Heart right ventricle (tissue), 16 donors: ENCODE measurements around the gene KCNJ6. TPM values are rescaled to one million over a fixed set of nuclear protein-coding genes. Genes with fewer than 3 reads are reported as not detected.

Experiments
- ATAC-seq, 8 donors: fragments of 200-7000 bp; cut with Tn5 transposase; one replicate each; pipeline ENCODE4 v1.9.1; 2020; ENCODE audit warnings: mild to moderate bottlenecking in 8 of 8, moderate library complexity in 8 of 8, moderate number of reproducible peaks in 1 of 8
- DNase-seq, 2 donors: peaks; one replicate each; pipeline ENCODE4 v3.0.0-alpha.2; 2020
- H3K27ac ChIP-seq, 10 donors: fragments of 200-600 bp; sonication (generic) in 2 of 10; one replicate each; pipeline versions ENCODE4 v1.5.0 to v1.8.0; 2020 to 2022; ENCODE audit warnings: mild to moderate bottlenecking in 3 of 10
- H3K27me3 ChIP-seq, 7 donors: fragments of 200-600 bp; one replicate each; pipeline ENCODE4 v1.8.0; 2021 to 2022; ENCODE audit warnings: mild to moderate bottlenecking in 2 of 7
- H3K36me3 ChIP-seq, 9 donors: fragments of 200-600 bp; sonication (generic) in 1 of 9; one replicate each; pipeline versions ENCODE4 v1.5.0 to v1.8.0; 2020 to 2022; ENCODE audit warnings: mild to moderate bottlenecking in 2 of 9
- H3K4me1 ChIP-seq, 9 donors: fragments of 200-600 bp; sonication (generic) in 1 of 9; one replicate each; pipeline versions ENCODE4 v1.5.0 to v1.8.0; 2020 to 2022; ENCODE audit warnings: mild to moderate bottlenecking in 4 of 9
- H3K4me3 ChIP-seq, 10 donors: fragments of 200-600 bp; sonication (generic) in 2 of 10; one replicate each; pipeline versions ENCODE4 v1.5.0 to v1.8.0; 2020 to 2022; ENCODE audit warnings: mild to moderate bottlenecking in 7 of 10, moderate library complexity in 2 of 10
- H3K9me3 ChIP-seq, 11 donors: fragments of 200-600 bp in 10 of 11; sonication (generic) in 2 of 11; one replicate each; pipeline versions ENCODE4 v1.5.0 to v1.8.0; 2013 to 2022; ENCODE audit warnings: mild to moderate bottlenecking in 2 of 11, control low read depth in 1 of 11, moderate library complexity in 1 of 11
- CTCF ChIP-seq, 9 donors: fragments of 200-600 bp; sonication (generic) in 2 of 9; IDR thresholded peaks; one replicate each; pipeline versions ENCODE4 v1.5.0 to v1.8.0; 2021 to 2022; ENCODE audit warnings: antibody characterized with exemption in 9 of 9, mild to moderate bottlenecking in 5 of 9, moderate library complexity in 1 of 9
- WGBS, 2 donors: extraction: QIAGEN DNeasy Blood & Tissue Kit; methylation state at CpG; one replicate each; pipeline ENCODE4 v1.1.7; 2013; ENCODE audit warnings: inconsistent platforms in 1 of 2; 5-methylcytosine and 5-hydroxymethylcytosine counted together
- intact Hi-C, 10 donors: fragments of 100-400 bp; cut with DNase I; formaldehyde crosslinking; loops; one replicate each; pipeline versions ENCODE4 v1.11.1 to v1.14.2; 2022
- polyA plus RNA-seq, 2 donors: library from polyadenylated mRNA; stranded (reverse); fragments of 200-250 nt; gene quantifications; one replicate each; pipeline ENCODE4 v1.2.3, GENCODE V29; 2013
- total RNA-seq, 10 donors: library from RNA; stranded (reverse); fragmentation: NEBNext Ultra II Directional in 3 of 10; extraction: Animal tissue kit (Norgen Biotek cat#: 25700) in 3 of 10; gene quantifications; one replicate each; pipeline versions ENCODE4 v1.2.1 to v1.2.4, GENCODE V29; 2021 to 2023
- donor health status: Arrhythmogenic right ventricular cardiomyopathy.
- donor health status: ischemic (EF 13 %, LVEDD 7.1; RV severe dilation, severe dysfunction).
- donor health status: healthy with polysubstance abuse.
- donor health status: DM: no; HTN: yes; CAD: no.
- donor health status: DM: no; HTN: no; CAD: no.
- donor health status: ischemic (EF 25% LVEDD 6.9; RV normal size, moderate dysfunction).
- donor health status: ischemic (EF 25% LVEDD 5.7; RV mildly dilated, moderate dysfunction).
- donor health status: healthy.
- donor health status: DM: yes; HTN: yes; CAD: no.
- donor health status: Ischemic cardiomyopathy.
- donor health status: ischemic (EF 35%, LVEDD 5.7; RV mildly dilated, moderate dysfunction).
- donor health status: nonischemic (EF 11% LVEDD 7.7; RV severe dilation, severe dysfunction).
- donor health status: DM: yes; HTN: yes; CAD: no.
- donor health status: PGD.
- donor health status: ischemic (EF 29% LVEDD 5.4; RV normal size, mild dysfunction).
- donor health status: nonischemic (EF 23%, LVEDD 6.1; RV moderate dilation, normal function).

KCNJ6 gene
- total and polyA plus RNA-seq, 12 donors = not detected

GRCh38 chr21:37903396-37903795 lies 12.9 kb downstream of the KCNJ6 start:
- intact Hi-C loops = loop anchor here in 1 of 10 donors (5.0 kb wide), 1 partner anchor 191 kb away; no protein-coding TSS in a partner anchor
- DNase-seq = no peak
- no peak overlapping the region for H3K27ac ChIP-seq
- TF ChIP-seq CTCF (IDR thresholded peaks at IDR 0.05) = no peak
- peaks cover 0 to 7% (median 0%) of the 10 kb centered on the region in 9 donors for H3K4me1 ChIP-seq
- ATAC-seq = no peak
- H3K4me3 ChIP-seq = no peak overlapping the region
- WGBS, 2 donors = 82 to 85% methylated on average over 2 of the region's 2 CpGs
- H3K27me3 ChIP-seq = peaks cover 0 to 32% (median 5%) of the 10 kb centered on the region in 7 donors
- H3K9me3 ChIP-seq = no peaks in the 10 kb centered on the region
- H3K36me3 ChIP-seq = no peaks in the 10 kb centered on the region

- DNase-seq = no peak
- Histone ChIP-seq H3K36me3 (no peaks in the 10 kb centered on the region), H3K9me3 (no peaks in the 10 kb centered on the region), H3K27me3 (peaks cover 0 to 40% (median 16%) of the 10 kb centered on the region in 7 donors), H3K27ac (no peak overlapping the region), H3K4me3 (no peak overlapping the region), H3K4me1 (peaks cover 0 to under 1% (median 0%) of the 10 kb centered on the region in 9 donors)
- intact Hi-C loops = loop anchor here in 1 of 10 donors (10.0 kb wide), 1 partner anchor 74 kb away; no protein-coding TSS in a partner anchor
- TF ChIP-seq CTCF (IDR thresholded peaks at IDR 0.05) = no peak
- ATAC-seq = no peak
- WGBS, 2 donors = 49 to 62% methylated on average over 6 of the region's 6 CpGs
Observed at GRCh38 chr21:37899146-37899545, 17.1 kb downstream of the KCNJ6 start.

GRCh38 chr21:37896788-37897187 lies 19.5 kb downstream of the KCNJ6 start:
- ATAC-seq (peak in 1 of 8 donors; percentile 61), DNase-seq (no peak)
- TF ChIP-seq CTCF (IDR thresholded peaks at IDR 0.05) = no peak
- Histone ChIP-seq H3K9me3 (no peaks in the 10 kb centered on the region), H3K4me1 (no peaks in the 10 kb centered on the region), H3K27ac (no peak overlapping the region), H3K36me3 (no peaks in the 10 kb centered on the region), H3K27me3 (peaks cover 0 to 50% (median 17%) of the 10 kb centered on the region in 7 donors), H3K4me3 (no peak overlapping the region)
- intact Hi-C loops = loop anchor here in 1 of 10 donors (10.0 kb wide), 1 partner anchor 72 kb away; no protein-coding TSS in a partner anchor
- 54 to 60% methylated on average over 5 of the region's 5 CpGs for WGBS, 2 donors

GRCh38 chr21:37891972-37892371 lies 24.3 kb downstream of the KCNJ6 start:
- no peak for TF ChIP-seq CTCF (IDR thresholded peaks at IDR 0.05)
- ATAC-seq (no peak), DNase-seq (no peak)
- H3K4me3 ChIP-seq = no peak overlapping the region
- H3K27ac ChIP-seq = no peak overlapping the region
- H3K36me3 ChIP-seq = no peaks in the 10 kb centered on the region
- no peaks in the 10 kb centered on the region for H3K4me1 ChIP-seq
- WGBS, 2 donors = 59 to 63% methylated on average over 2 of the region's 2 CpGs
- no peaks in the 10 kb centered on the region for H3K9me3 ChIP-seq
- H3K27me3 ChIP-seq = peaks cover 0 to 30% (median 12%) of the 10 kb centered on the region in 7 donors
- intact Hi-C loops = loop anchor here in 1 of 10 donors (10.0 kb wide), 1 partner anchor 67 kb away; no protein-coding TSS in a partner anchor
